Measurements from ENCODE around the gene TBC1D14. TPM values are rescaled to one million over a fixed set of nuclear protein-coding genes. Genes with fewer than 3 reads are reported as not detected.

TBC1D14 gene
- total and polyA plus RNA-seq, 2 of the 4 experiments (the other 2 are of a cell fraction), result 31.7 to 40.7 TPM

DNA sequence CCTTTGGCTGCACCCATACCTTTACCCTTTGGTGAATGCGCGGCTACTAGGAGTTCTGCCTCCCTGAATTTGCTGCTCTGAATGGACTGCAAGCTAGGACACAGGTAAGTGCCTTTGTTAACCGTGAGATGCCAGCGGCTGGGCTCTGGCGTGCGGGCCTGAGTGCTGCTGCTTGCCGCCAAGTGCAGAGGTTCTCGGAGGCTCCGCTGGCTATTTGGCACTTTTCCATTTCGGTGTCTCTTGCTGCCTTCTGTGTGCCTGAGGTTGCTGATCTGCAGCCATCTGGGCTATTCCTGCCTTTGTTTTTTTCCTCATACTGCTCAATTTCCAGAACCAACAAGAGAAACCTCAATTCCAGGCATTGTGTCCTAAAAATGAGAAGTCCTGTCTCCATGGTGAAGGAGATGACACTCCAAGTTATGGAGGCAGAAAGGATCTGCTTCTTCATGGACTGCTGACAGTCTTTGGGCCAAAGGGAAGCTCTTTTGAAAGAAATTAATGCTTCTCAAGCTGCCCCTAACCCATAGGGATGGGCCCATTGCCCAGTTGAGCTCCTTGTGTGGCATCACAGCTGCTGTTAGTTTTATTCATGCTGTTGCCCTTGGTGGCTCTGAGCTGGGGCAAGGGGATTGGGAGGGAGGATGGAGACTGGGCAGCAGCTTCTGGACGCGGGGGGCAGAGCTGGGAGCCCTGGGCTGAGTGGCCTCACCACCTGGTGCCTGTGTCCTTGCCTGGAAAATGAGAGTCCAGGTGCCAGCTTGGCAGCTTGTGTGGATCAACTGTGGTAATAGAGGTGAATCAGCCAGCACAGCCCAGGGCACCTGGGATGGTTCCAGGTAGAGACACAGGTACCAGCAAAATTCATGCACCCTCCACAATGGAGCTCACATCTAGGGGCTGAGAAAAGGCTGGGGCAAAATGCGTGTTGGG lies 3.8 kb upstream of the TBC1D14 start:
- no peak overlapping the region for H2AFZ ChIP-seq (replicated peaks; ENCODE audit: low read length, poor library complexity)
- CTCF ChIA-PET, result no interaction called here
- H2BK15ac ChIP-seq (ENCODE audit: low read depth, low read length), result no peak overlapping the region
- no peak overlapping the region for H4K5ac ChIP-seq (ENCODE audit: low read depth, low read length)
- peaks cover 9% of the 10 kb centered on the region for H3K4me1 ChIP-seq (ENCODE audit: control insufficient read depth, insufficient read depth, low read length)
- in situ Hi-C loops (cut with MboI; ENCODE audit: low sequenced_read_pairs), result no loop called here
- H3K79me1 ChIP-seq (ENCODE audit: low read depth in 1 of 2, low read length in 2 of 2), result peaks cover 0 to 12% of the 10 kb centered on the region in 2 experiments; a peak in 2 of 4 replicates
- no peaks in the 10 kb centered on the region for H3K9me3 ChIP-seq (ENCODE audit: control insufficient read depth, insufficient read depth, low read length)
- BruUV-seq (replicated peaks), result no TSS peak
- H3K27me3 ChIP-seq (ENCODE audit: control insufficient read depth, insufficient read depth, low read length), result no peaks in the 10 kb centered on the region
- no peak overlapping the region for H3K56ac ChIP-seq (ENCODE audit: extremely low read depth, insufficient read depth, low read length)
- no peak overlapping the region for H2BK20ac ChIP-seq (ENCODE audit: low read depth, low read length)
- no peak overlapping the region for H3K18ac ChIP-seq (ENCODE audit: low read depth, low read length)
- H3K9me1 ChIP-seq (ENCODE audit: insufficient read depth, low read length), result peaks cover 6% of the 10 kb centered on the region; the same call in 1 of the 2 replicates
- ATAC-seq (ENCODE audit: low read depth) (no peak), DNase-seq (no peak)
- intact Hi-C loops (cut with micrococcal nuclease), result no loop called here
- no peak overlapping the region for H3K27ac ChIP-seq (ENCODE audit: insufficient read depth, low read length)
- dilution Hi-C loops (cut with HindIII; ENCODE audit: low sequenced_read_pairs, unreplicated experiment), result no loop called here
- H3K9ac ChIP-seq (ENCODE audit: low read depth, low read length), result no peak overlapping the region
- no peak overlapping the region for H3K4ac ChIP-seq (ENCODE audit: low read depth, low read length)
- no peak overlapping the region for H2AK5ac ChIP-seq (ENCODE audit: low read depth, low read length)
- H4K8ac ChIP-seq (ENCODE audit: low read depth in 2 of 2, low read length in 2 of 2), result no peak overlapping the region
- H2BK5ac ChIP-seq (ENCODE audit: low read depth, low read length, poor library complexity, severe bottlenecking), result no peak overlapping the region
- peaks cover under 1% of the 10 kb centered on the region; the same call in 1 of the 2 replicates for H4K20me1 ChIP-seq (ENCODE audit: insufficient read depth, low read length)
- no peaks in the 10 kb centered on the region for H3K36me3 ChIP-seq (ENCODE audit: control insufficient read depth, insufficient read depth, low read length)
- no peak overlapping the region for H3K14ac ChIP-seq (replicated peaks; ENCODE audit: low read depth, low read length)
- H3K23ac ChIP-seq (ENCODE audit: low read depth, low read length), result no peak overlapping the region
- H2AK9ac ChIP-seq (replicated peaks; ENCODE audit: low read depth, low read length, poor library complexity), result no peak overlapping the region
- WGBS, 2 experiments (ENCODE audit: extremely low coverage in 2 of 2, insufficient read length in 1 of 2), result 70% methylated on average over 9 of the region's 13 CpGs; no CpG with 5 or more reads in 1 of the 2 experiments
- H4K91ac ChIP-seq (ENCODE audit: insufficient read depth, low read depth, low read length), result no peak overlapping the region
- POLR2A ChIA-PET (ENCODE audit: unreplicated experiment), result no interaction called here
- no peak overlapping the region for H3K4me3 ChIP-seq (ENCODE audit: insufficient read depth, low read depth, low read length)
- no peak overlapping the region for H2BK120ac ChIP-seq (ENCODE audit: low read depth, low read length)
- no peak overlapping the region for H3K4me2 ChIP-seq (ENCODE audit: low read depth, low read length)
- no peak for TF ChIP-seq FOS (IDR thresholded peaks at IDR 0.05; ENCODE audit: low read depth, low read length)
- no peak for TF ChIP-seq RFX5 (IDR thresholded peaks at IDR 0.05; ENCODE audit: low read depth, low read length)
- TF ChIP-seq CEBPB (IDR thresholded peaks at IDR 0.05; ENCODE audit: low read depth, low read length), result no peak
- no peak for TF ChIP-seq NFE2L2 (IDR thresholded peaks at IDR 0.05; ENCODE audit: low read depth, low read length)
- TF ChIP-seq, protein P1, sequence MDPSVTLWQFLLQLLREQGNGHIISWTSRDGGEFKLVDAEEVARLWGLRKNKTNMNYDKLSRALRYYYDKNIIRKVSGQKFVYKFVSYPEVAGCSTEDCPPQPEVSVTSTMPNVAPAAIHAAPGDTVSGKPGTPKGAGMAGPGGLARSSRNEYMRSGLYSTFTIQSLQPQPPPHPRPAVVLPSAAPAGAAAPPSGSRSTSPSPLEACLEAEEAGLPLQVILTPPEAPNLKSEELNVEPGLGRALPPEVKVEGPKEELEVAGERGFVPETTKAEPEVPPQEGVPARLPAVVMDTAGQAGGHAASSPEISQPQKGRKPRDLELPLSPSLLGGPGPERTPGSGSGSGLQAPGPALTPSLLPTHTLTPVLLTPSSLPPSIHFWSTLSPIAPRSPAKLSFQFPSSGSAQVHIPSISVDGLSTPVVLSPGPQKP (IDR thresholded peaks at IDR 0.05; ENCODE audit: borderline replicate concordance, low read depth, low read length), result no peak
- TF ChIP-seq, protein P2, sequence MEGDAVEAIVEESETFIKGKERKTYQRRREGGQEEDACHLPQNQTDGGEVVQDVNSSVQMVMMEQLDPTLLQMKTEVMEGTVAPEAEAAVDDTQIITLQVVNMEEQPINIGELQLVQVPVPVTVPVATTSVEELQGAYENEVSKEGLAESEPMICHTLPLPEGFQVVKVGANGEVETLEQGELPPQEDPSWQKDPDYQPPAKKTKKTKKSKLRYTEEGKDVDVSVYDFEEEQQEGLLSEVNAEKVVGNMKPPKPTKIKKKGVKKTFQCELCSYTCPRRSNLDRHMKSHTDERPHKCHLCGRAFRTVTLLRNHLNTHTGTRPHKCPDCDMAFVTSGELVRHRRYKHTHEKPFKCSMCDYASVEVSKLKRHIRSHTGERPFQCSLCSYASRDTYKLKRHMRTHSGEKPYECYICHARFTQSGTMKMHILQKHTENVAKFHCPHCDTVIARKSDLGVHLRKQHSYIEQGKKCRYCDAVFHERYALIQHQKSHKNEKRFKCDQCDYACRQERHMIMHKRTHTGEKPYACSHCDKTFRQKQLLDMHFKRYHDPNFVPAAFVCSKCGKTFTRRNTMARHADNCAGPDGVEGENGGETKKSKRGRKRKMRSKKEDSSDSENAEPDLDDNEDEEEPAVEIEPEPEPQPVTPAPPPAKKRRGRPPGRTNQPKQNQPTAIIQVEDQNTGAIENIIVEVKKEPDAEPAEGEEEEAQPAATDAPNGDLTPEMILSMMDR (conservative IDR thresholded peaks at IDR 0.05; ENCODE audit: low read depth, low read length), result no peak
- TF ChIP-seq RCOR1 (IDR thresholded peaks at IDR 0.05; ENCODE audit: insufficient replicate concordance, low read length), result no peak
- no peak for TF ChIP-seq RAD21 (IDR thresholded peaks at IDR 0.05; ENCODE audit: low read length)
- no peak for TF ChIP-seq MAZ (IDR thresholded peaks at IDR 0.05; ENCODE audit: borderline replicate concordance, low read depth, low read length)
- TF ChIP-seq SMC3 (IDR thresholded peaks at IDR 0.05; ENCODE audit: low read depth, low read length), result no peak
- no peak for TF ChIP-seq MXI1 (IDR thresholded peaks at IDR 0.05; ENCODE audit: borderline replicate concordance, low read depth, low read length)
- TF ChIP-seq POLR2A (IDR thresholded peaks at IDR 0.05; ENCODE audit: low read depth, low read length), result no peak
- TF ChIP-seq, protein P3, sequence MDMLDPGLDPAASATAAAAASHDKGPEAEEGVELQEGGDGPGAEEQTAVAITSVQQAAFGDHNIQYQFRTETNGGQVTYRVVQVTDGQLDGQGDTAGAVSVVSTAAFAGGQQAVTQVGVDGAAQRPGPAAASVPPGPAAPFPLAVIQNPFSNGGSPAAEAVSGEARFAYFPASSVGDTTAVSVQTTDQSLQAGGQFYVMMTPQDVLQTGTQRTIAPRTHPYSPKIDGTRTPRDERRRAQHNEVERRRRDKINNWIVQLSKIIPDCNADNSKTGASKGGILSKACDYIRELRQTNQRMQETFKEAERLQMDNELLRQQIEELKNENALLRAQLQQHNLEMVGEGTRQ (IDR thresholded peaks at IDR 0.05; ENCODE audit: low read depth, low read length), result no peak
- no peak for TF ChIP-seq CHD1 (IDR thresholded peaks at IDR 0.05; ENCODE audit: low read depth, low read length)
- no peak for TF ChIP-seq MAFK (IDR thresholded peaks at IDR 0.05; ENCODE audit: low read depth, low read length)
